HEK293 (cell line): Measurements from ENCODE around the gene GUCA2B.

Experiments
- CTCF ChIA-PET: fragments of 350-600 bp; formaldehyde crosslinking; extraction: SDS; loops from one replicate; lab custom pipeline; 2021; ENCODE audit warnings: antibody characterized with exemption; lab: Yijun Ruan, JAX
- POLR2A ChIA-PET: fragments of 300-600 bp; formaldehyde crosslinking; extraction: SDS; loops from one replicate; lab custom pipeline; 2020; ENCODE audit warnings: antibody characterized with exemption, inconsistent platforms; lab: Yijun Ruan, JAX
- H3K27ac ChIP-seq: fragments of 200-500 bp; sonication (Bioruptor generic); 2 replicates; pipeline ENCODE4 v1.5.1; 2014; ENCODE audit warnings: low read depth, low read length, control low read depth, inconsistent platforms; ENCODE audit errors: extremely low read depth
- H3K36me3 ChIP-seq, 2 experiments: fragments of 200-500 bp in 1 of 2; sonication (Bioruptor generic) in 1 of 2; 1 replicate in 1 of 2; 2 replicates in 1 of 2; pipeline ENCODE4 v1.5.1; 2014 to 2017; ENCODE audit warnings: inconsistent platforms in 2 of 2, low read length in 2 of 2; ENCODE audit not compliant: control insufficient read depth in 2 of 2, insufficient read depth in 1 of 2
- H3K4me1 ChIP-seq: fragments of 200-500 bp; sonication (Bioruptor generic); 2 replicates; pipeline ENCODE4 v1.5.1; 2014; ENCODE audit warnings: mild to moderate bottlenecking, low read length, inconsistent platforms; ENCODE audit not compliant: control insufficient read depth, insufficient read depth
- H3K4me3 ChIP-seq: 2 replicates; pipeline ENCODE4 v1.5.1; 2011; ENCODE audit warnings: low read depth, mild to moderate bottlenecking, control low read depth, low read length, moderate library complexity
- H3K9me3 ChIP-seq: fragments of 200-500 bp; sonication (Bioruptor generic); 2 replicates; pipeline ENCODE4 v1.5.1; 2014; ENCODE audit warnings: low read depth, low read length, inconsistent platforms; ENCODE audit not compliant: control insufficient read depth, insufficient read depth
- IKZF3 ChIP-seq: fragments of 450-650 bp; IDR thresholded peaks from 2 replicates; pipeline ENCODE4 v1.5.0; 2018; ENCODE audit warnings: missing biosample characterization, mild to moderate bottlenecking, missing genetic modification characterization, moderate library complexity
- TCF7L2 ChIP-seq: IDR thresholded peaks from 2 replicates; pipeline ENCODE4 v1.6.1; 2011; ENCODE audit warnings: low read depth, mild to moderate bottlenecking, inconsistent platforms, low read length, moderate library complexity, borderline replicate concordance
- YY2 ChIP-seq: fragments of 450-650 bp; formaldehyde crosslinking; IDR thresholded peaks from 2 replicates; pipeline ENCODE4 v1.5.1; 2016; ENCODE audit warnings: missing biosample characterization, missing genetic modification characterization
- ZNF133 ChIP-seq: fragments of 450-650 bp; formaldehyde crosslinking; IDR thresholded peaks from 2 replicates; pipeline ENCODE4 v1.5.1; 2016; ENCODE audit warnings: missing biosample characterization, missing genetic modification characterization
- ZNF19 ChIP-seq: fragments of 450-650 bp; formaldehyde crosslinking; IDR thresholded peaks from 2 replicates; pipeline ENCODE4; 2016; ENCODE audit warnings: missing biosample characterization, missing genetic modification characterization, low read depth
- ZNF221 ChIP-seq: fragments of 450-650 bp; formaldehyde crosslinking; IDR thresholded peaks from 2 replicates; pipeline ENCODE4 v1.5.1; 2017; ENCODE audit warnings: missing biosample characterization, missing genetic modification characterization, borderline replicate concordance
- ZNF223 ChIP-seq: fragments of 450-650 bp; formaldehyde crosslinking; IDR thresholded peaks from 2 replicates; pipeline ENCODE4 v1.5.1; 2016; ENCODE audit warnings: missing biosample characterization, missing genetic modification characterization
- ZNF521 ChIP-seq: fragments of 450-650 bp; formaldehyde crosslinking; IDR thresholded peaks from 2 replicates; pipeline ENCODE4 v1.5.1; 2017; ENCODE audit warnings: missing biosample characterization, mild to moderate bottlenecking, missing genetic modification characterization
- ZNF548 ChIP-seq: fragments of 450-650 bp; formaldehyde crosslinking; IDR thresholded peaks from 2 replicates; pipeline ENCODE4 v1.5.1; 2016; ENCODE audit warnings: missing biosample characterization, missing genetic modification characterization
- ZNF560 ChIP-seq: fragments of 450-650 bp; formaldehyde crosslinking; IDR thresholded peaks from 2 replicates; pipeline ENCODE4 v1.5.1; 2017; ENCODE audit warnings: missing biosample characterization, missing genetic modification characterization, borderline replicate concordance
- ZNF677 ChIP-seq: fragments of 450-650 bp; IDR thresholded peaks from 2 replicates; pipeline ENCODE4 v1.5.0; 2018; ENCODE audit warnings: missing biosample characterization, mild to moderate bottlenecking, missing genetic modification characterization, moderate library complexity
- ZNF777 ChIP-seq: fragments of 450-650 bp; formaldehyde crosslinking; IDR thresholded peaks from 2 replicates; pipeline ENCODE4 v1.5.1; 2017; ENCODE audit warnings: missing biosample characterization, missing genetic modification characterization, borderline replicate concordance
- ZNF837 ChIP-seq: fragments of 450-650 bp; formaldehyde crosslinking; IDR thresholded peaks from 2 replicates; pipeline ENCODE4 v1.5.1; 2016; ENCODE audit warnings: missing biosample characterization, missing genetic modification characterization
- TF ChIP-seq, protein P1 (sequence below): fragments of 450-650 bp; formaldehyde crosslinking; IDR thresholded peaks from 2 replicates; pipeline ENCODE4 v1.5.1; 2016; ENCODE audit warnings: missing biosample characterization, missing genetic modification characterization, borderline replicate concordance
- TF ChIP-seq, protein P2 (sequence below): fragments of 450-650 bp; formaldehyde crosslinking; IDR thresholded peaks from 2 replicates; pipeline ENCODE4 v1.5.1; 2016; ENCODE audit warnings: missing biosample characterization, missing genetic modification characterization
- TF ChIP-seq, protein P3 (sequence below): fragments of 450-650 bp; formaldehyde crosslinking; IDR thresholded peaks from 2 replicates; pipeline ENCODE4 v1.5.1; 2017; ENCODE audit warnings: missing biosample characterization, missing genetic modification characterization

GUCA2B gene

DNA sequence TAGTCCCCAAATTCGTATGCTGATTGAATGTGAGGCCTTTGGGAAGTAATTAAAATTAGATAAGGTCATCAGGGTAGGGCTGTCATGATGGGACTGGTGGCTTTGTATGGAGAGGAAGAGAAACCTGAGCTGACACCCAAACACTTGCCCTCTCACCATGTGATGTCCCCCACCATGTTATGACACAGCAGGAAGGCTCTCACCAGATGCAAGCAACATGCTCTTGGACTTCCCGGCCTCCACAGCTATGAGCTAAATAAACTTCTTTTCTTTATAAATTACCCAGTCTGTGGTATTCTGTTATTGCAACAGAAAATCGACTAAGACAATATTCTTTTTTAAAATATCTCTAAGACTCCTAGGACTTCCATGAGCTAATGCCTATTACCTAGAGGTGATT, 43.6 kb upstream of the GUCA2B start:
- Histone ChIP-seq H3K4me1 (no peaks in the 10 kb centered on the region), H3K36me3 (no peaks in the 10 kb centered on the region), H3K4me3 (no peak overlapping the region), H3K27ac (no peak overlapping the region), H3K9me3 (no peaks in the 10 kb centered on the region)
- TF ChIP-seq TCF7L2, result no peak
- TF ChIP-seq, protein P1, sequence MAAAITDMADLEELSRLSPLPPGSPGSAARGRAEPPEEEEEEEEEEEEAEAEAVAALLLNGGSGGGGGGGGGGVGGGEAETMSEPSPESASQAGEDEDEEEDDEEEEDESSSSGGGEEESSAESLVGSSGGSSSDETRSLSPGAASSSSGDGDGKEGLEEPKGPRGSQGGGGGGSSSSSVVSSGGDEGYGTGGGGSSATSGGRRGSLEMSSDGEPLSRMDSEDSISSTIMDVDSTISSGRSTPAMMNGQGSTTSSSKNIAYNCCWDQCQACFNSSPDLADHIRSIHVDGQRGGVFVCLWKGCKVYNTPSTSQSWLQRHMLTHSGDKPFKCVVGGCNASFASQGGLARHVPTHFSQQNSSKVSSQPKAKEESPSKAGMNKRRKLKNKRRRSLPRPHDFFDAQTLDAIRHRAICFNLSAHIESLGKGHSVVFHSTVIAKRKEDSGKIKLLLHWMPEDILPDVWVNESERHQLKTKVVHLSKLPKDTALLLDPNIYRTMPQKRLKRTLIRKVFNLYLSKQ (tag by site-specific recombination), result no peak
- POLR2A ChIA-PET, result no interaction called here
- CTCF ChIA-PET, result no interaction called here

DNA sequence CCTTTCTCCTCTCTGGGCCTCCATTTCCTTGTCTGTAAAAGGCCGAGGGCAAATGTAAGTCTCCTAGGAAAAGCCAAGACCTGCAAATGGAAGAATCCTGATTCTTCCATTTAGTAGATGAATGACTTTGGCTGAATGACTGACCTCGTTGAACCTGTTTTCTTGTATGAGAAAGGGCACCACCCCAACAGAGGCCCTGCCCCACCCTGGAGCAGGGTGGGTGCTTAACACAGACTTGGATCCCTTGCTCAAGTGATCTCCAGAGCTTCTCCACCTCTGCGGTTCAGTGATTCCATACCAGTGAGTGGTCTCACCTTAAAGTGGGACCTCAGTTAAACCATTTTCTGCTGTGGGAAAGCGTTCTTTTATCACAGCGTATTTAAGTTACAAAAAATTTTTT, 39.0 kb upstream of the GUCA2B start:
- H3K9me3 ChIP-seq, result no peaks in the 10 kb centered on the region
- TF ChIP-seq ZNF521 (tag by site-specific recombination), result no peak
- TF ChIP-seq IKZF3 (tag by site-specific recombination), result no peak
- H3K27ac ChIP-seq, result no peak overlapping the region
- no peak overlapping the region for H3K4me3 ChIP-seq
- POLR2A ChIA-PET, result no interaction called here
- CTCF ChIA-PET, result no interaction called here
- no peaks in the 10 kb centered on the region for H3K36me3 ChIP-seq
- H3K4me1 ChIP-seq, result no peaks in the 10 kb centered on the region

DNA sequence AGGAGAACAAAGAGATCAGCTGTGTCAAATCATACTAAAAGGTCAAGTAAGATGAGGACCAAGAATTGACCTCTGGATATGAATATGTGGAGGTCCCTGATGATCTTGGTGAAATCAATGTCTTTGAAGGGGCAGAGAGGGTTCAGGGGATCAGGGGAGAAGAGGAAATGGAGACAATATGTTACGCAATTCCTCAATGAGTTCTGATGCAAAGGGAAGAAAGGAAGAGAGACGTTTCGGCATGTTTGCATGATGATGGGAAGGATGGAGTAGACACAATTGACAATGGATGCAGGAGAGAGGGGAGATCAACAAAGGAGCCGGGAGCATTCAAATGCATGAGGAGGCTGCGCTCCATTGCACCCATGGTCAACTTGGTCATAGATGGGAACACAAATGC, 36.0 kb upstream of the GUCA2B start:
- H3K36me3 ChIP-seq, result no peaks in the 10 kb centered on the region
- TF ChIP-seq ZNF777 (tag by site-specific recombination) (no peak), ZNF133 (tag by site-specific recombination) (no peak), ZNF560 (tag by site-specific recombination) (no peak), ZNF221 (no peak), ZNF19 (no peak), ZNF677 (tag by site-specific recombination) (no peak), ZNF837 (tag by site-specific recombination) (no peak)
- TF ChIP-seq, protein P2, sequence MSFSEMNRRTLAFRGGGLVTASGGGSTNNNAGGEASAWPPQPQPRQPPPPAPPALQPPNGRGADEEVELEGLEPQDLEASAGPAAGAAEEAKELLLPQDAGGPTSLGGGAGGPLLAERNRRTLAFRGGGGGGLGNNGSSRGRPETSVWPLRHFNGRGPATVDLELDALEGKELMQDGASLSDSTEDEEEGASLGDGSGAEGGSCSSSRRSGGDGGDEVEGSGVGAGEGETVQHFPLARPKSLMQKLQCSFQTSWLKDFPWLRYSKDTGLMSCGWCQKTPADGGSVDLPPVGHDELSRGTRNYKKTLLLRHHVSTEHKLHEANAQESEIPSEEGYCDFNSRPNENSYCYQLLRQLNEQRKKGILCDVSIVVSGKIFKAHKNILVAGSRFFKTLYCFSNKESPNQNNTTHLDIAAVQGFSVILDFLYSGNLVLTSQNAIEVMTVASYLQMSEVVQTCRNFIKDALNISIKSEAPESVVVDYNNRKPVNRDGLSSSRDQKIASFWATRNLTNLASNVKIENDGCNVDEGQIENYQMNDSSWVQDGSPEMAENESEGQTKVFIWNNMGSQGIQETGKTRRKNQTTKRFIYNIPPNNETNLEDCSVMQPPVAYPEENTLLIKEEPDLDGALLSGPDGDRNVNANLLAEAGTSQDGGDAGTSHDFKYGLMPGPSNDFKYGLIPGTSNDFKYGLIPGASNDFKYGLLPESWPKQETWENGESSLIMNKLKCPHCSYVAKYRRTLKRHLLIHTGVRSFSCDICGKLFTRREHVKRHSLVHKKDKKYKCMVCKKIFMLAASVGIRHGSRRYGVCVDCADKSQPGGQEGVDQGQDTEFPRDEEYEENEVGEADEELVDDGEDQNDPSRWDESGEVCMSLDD (tag by site-specific recombination), result no peak
- no peaks in the 10 kb centered on the region for H3K4me1 ChIP-seq
- H3K4me3 ChIP-seq, result no peak overlapping the region
- H3K9me3 ChIP-seq, result no peaks in the 10 kb centered on the region
- POLR2A ChIA-PET, result no interaction called here
- CTCF ChIA-PET, result interaction anchor here (0.7 kb wide), 1 partner anchor 552 kb away, joined by 3 read pairs; no protein-coding TSS in a partner anchor
- H3K27ac ChIP-seq, result no peak overlapping the region

DNA sequence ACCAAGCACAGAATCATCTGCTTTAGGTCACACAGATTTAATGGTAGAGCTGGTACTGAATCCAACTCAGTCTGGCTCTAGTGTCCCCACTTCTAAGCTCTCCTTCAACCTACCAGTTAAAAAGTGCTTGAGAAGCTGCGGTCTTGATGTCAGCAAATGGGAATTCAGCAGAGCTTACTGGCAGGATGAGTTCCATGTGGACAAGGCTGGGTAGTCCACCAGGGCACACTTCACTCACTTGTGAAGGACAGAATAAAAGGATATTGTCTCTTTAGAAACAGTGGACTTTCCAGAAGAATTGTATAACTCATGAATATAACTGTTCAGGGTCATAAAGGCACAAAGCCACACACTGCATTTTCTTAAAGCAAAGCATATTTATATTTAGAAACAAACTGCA, 35.1 kb upstream of the GUCA2B start:
- no peaks in the 10 kb centered on the region for H3K4me1 ChIP-seq
- CTCF ChIA-PET, result no interaction called here

More for the DNA sequence above, 35.1 kb upstream of the GUCA2B start:
- POLR2A ChIA-PET, result no interaction called here
- no peaks in the 10 kb centered on the region for H3K36me3 ChIP-seq
- TF ChIP-seq, protein P3, sequence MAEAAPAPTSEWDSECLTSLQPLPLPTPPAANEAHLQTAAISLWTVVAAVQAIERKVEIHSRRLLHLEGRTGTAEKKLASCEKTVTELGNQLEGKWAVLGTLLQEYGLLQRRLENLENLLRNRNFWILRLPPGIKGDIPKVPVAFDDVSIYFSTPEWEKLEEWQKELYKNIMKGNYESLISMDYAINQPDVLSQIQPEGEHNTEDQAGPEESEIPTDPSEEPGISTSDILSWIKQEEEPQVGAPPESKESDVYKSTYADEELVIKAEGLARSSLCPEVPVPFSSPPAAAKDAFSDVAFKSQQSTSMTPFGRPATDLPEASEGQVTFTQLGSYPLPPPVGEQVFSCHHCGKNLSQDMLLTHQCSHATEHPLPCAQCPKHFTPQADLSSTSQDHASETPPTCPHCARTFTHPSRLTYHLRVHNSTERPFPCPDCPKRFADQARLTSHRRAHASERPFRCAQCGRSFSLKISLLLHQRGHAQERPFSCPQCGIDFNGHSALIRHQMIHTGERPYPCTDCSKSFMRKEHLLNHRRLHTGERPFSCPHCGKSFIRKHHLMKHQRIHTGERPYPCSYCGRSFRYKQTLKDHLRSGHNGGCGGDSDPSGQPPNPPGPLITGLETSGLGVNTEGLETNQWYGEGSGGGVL (tag by site-specific recombination), result no peak
- TF ChIP-seq ZNF223 (no peak), ZNF548 (tag by site-specific recombination) (no peak), YY2 (tag by site-specific recombination) (no peak)
- no peaks in the 10 kb centered on the region for H3K9me3 ChIP-seq
- H3K4me3 ChIP-seq, result no peak overlapping the region
- no peak overlapping the region for H3K27ac ChIP-seq
